GM19372 (cell line): ENCODE results near the gene ALDH1A2.
"Not testable (repeated sequence)": the region's sequence is repeated elsewhere in the genome, so short reads cannot be mapped to it uniquely, and the experiment has no call there.

Experiments used
- ATAC-seq: cut with Tn5 transposase; IDR thresholded peaks from one replicate; pipeline ENCODE4 v1.9.1; 2021; ENCODE audit warnings: mild to moderate bottlenecking, low read depth, moderate library complexity; ENCODE audit not compliant: unreplicated experiment

ALDH1A2 gene

DNA sequence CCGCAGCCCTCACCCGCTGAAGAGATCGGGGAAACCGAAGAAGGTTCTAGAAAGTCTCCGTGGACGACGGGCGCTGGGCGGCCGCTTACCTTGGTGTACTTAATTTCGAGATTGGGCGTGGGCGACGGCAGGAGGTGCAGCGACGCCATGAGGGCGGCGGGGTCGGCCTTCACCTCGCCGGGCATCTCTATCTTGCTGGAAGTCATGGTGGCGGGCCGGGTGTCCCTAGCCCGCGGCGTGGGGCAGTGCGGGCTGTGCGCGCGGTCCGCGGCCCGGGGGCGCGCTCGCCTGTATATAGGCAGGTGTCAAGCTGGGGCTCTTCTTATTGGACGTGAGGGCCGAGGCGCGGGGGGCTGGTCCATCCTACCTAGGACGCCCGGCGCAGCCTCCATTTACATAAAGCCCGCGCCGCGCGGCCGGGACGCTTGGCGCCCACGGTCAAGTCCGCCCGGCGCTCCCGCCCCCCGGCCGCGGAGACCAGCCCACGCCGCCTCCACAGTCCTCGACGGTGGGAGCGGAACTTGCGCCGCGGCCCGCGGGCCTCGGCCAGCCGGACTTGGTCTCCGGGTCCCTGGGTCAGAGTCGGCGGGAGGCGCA lies at the start of gene ALDH1A2:
TSS of gene ALDH1A2 (minus strand) at position 267 of the 597 bp plus-strand sequence. CDS start at position 206, 61 bp downstream.
- ATAC-seq, result no peak

DNA sequence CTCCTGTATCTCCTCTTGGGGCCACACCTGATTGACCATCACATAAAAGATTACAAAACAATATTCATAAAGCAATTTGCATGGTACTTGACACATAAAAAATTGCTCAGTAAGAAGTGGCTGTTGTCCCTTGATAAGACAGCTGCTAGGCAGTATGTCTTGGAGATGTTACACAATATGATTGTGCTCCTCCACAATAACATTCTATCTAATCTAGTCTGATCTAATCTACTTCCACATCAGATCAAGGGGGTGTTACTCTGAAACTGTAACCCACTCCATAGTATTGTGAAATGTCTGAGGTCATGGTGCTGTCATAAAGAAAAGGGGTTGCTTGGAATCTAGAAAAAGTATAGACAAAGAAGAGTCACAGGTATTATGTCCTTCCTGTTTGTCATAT lies 49.3 kb upstream of the ALDH1A2 start:
- no peak for ATAC-seq

DNA sequence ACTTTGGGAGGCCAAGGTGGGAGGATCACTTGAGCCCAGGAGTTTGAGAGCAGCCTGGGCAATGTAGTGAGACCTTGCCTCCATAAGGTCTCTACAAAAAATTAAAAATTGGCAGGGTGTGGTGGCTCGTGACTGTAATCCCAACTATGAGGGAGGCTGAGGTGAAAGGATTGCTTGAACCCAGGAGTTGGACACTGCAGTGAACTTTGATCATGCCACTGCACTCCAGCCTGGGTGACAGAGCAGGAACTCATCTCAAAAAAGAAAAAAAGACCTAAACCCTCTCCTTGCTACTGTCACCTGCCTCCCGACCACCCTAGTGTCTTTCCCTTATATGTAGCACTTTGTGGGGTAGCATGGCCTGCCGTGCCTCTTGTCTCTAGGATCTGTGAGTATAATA lies 48.9 kb upstream of the ALDH1A2 start:
- ATAC-seq, result no peak

DNA sequence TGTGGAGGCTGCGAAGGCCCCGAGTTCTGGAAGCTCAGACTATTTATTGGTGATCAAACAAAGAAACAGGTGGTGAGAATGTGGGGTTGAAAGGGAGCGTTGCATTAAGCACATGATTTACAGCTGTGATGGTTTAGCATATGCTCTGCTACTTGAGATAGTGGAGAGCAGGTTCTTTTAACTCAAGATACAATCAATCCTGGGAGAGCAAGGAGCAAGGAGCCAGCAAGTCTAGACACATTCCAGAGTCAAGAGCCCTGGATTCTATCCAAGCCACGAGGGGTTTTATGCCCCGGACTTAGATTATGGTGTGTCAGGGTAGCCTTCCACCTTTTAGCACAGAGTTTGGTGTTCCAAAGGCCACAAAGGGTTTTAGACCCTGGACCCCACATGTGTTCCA lies 47.8 kb upstream of the ALDH1A2 start:
- ATAC-seq, result not testable (repeated sequence)

DNA sequence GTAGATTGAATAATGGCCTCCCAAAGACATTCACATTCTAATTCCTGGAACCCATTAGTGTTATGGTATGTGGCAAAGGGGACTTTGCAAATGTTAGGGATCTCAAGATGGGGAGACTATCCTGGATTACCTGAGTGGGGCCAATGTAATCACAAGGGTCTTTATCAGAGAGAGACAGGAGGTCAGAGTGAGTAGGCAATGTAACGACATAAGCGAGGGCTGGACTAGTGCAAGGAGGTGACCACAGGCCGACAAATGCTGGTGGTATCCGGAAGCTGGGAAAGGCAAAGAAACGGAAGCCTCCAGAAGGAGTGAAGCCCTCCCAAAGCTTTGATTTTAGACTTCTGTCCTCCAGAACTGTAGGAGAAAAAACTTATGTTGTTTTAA lies 46.2 kb upstream of the ALDH1A2 start:
- no peak for ATAC-seq

DNA sequence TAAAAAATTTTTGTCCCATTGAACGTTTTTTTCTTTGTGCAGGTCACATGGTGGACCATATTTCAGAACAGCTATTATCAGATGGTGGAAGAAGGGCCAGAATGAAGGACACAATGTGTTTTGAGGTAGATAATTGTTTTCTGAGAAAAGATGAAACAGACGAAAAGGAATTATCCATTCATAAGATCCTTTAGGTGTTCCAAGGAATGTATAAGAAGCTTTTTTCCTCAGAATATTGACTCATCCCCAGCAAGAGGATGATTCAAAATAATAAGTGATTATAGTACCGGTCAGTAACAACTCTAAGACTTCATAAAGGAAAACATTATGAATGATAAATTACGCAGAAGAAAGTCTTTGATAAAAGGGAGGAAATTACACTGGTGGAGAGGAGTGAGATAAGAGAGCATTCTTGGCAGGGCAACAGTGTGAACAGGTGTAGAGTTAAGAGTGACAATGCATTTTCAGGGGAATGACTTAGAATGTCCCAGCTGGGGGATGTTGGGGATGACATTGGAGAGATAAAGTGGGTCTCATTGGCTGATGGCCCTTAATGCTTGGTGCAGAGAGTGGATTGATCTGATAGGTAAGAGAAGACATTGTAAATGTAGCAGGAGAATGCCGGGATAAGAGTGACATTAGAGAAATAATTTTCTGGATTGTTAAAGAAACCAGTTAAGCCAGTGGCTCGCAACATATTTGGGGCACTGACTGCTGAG lies 45.6 kb upstream of the ALDH1A2 start:
- ATAC-seq, result no peak

DNA sequence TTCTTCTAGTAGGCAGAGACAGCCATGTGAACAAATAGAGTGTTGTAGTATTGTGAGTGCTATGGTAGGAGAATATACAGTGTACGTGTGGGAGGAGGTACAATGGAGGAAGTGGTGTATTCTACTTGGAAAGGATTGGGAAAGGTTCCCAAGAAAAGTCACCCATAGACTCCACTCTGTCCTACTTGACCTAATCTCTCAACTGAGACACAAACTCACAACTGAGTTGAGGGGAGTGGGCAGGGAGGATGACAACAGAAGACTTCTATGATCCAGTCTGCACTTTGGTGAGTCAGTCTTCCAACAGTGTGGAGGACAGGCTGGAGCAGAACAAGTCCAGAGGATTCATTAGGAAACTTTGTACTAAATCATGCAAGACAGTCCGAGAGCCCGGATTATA lies 43.9 kb upstream of the ALDH1A2 start:
- ATAC-seq, result no peak

DNA sequence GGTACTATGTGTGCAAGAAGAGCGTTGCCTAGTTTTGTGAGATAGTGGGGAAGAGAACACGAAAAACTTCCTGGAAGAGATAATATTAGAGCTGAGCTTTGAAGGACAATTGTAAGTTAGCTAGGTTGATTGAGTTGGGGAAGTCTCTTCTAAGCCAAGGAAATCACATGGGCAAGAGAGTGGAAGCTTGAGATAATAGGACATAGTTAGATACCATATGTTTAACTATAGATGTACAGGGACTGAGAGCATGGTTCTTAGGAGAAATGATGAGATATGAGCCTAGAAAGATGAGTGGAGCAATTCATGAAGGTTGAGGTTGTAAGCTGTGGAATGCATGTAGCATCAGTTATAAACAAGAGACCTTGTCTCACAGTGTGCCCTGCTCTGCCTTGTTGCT lies 42.6 kb upstream of the ALDH1A2 start:
- no peak for ATAC-seq

DNA sequence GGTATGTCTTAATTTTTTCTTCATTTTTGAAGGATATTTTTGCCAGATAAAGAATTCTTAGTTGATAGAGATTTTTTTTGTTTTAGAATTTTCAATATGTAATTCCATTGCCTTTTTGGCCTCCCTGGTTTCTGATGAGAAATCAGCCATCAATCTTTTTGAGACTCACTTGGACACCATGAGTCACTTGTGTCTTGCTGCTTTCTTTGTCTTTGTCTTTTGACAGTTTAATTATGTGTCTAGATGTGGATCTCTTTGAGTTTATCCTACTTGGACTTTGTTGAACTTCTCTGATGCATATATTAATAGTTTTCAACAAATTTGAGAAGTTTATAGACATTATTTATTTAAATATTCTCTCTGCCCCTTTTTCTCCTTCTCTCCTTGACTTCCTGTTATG lies 38.0 kb upstream of the ALDH1A2 start:
- ATAC-seq, result no peak

DNA sequence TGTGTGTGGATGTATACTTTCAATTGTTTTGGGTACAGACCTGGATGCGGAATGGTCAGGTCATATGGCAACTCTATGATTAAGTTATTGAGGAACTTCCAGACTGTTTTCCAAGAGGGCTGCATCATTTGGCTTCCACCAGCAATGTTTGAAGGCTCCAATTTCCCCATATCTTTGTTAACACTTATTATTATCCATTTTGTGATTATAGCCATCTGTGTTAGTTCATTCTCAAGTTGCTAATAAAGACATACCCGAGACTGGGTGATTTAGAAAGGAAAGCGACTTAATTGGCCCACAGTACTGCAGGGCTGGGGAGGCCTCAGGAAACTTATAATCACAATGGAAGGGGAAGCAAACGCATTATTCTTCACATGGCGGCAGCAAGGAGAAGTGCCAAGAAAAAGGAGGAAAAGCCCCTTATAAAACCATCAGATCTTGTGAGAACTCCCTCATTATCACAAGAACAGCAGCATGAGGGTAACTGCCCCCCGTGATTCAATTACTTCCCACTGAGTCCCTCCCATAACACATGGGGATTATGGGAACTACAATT lies 31.1 kb upstream of the ALDH1A2 start:
- ATAC-seq, result no peak

DNA sequence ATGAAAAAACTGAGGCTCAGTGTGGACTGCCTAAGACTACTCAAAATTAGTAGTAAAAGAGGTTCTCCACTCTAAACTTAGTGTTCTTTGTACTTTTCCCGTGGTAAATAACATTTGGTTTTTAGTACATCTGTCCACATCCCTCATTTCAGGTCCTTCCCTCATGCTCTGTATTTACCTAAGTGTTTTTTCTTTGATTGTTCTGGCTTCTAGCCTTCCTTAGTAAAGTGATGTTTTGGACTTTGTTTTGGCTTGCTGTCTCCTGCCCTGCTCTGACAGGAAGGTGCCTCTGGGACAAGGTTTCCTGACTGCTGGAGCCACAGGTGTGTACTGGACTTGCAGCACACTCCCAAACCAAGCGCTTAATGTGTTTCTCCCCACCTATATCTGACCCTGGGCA lies 29.9 kb upstream of the ALDH1A2 start:
- ATAC-seq, result no peak

DNA sequence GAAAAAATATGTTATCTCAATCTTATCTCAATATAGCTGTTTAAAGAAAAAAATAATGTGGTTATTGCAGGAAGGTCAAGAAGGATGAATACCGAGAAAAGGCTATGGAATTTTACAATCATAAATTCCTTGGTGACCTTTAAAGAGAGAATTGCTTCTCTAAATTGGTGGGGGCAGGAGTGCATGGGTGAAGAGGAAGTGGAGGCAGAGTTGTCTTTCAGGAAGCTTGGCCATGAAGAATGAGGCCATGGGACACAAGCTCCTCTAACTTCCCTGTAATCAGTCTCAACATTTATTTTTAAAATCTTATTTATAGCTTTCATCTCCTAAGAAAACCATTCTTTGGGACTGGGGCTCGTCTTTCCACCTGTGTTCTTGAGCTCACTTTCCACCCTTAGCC lies 22.4 kb upstream of the ALDH1A2 start:
- ATAC-seq, result no peak

DNA sequence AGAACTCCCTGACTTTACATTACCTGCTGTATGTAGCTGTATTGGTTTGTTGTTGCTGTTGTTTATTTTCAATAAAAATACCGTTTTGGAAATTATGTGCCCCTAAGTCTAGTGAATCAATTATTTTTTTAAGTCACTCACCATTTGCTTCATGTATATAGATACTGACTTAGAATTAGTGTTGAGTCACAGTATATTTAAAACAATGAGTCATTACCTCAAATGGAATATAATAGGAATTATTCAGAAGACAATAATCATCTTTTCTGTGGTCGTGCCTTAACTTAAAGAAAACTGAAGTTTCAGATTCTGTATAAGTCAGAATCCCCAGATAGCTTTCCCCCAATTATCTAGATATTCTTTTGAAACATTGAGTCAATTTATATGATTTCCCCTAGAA lies 21.0 kb upstream of the ALDH1A2 start:
- no peak for ATAC-seq

DNA sequence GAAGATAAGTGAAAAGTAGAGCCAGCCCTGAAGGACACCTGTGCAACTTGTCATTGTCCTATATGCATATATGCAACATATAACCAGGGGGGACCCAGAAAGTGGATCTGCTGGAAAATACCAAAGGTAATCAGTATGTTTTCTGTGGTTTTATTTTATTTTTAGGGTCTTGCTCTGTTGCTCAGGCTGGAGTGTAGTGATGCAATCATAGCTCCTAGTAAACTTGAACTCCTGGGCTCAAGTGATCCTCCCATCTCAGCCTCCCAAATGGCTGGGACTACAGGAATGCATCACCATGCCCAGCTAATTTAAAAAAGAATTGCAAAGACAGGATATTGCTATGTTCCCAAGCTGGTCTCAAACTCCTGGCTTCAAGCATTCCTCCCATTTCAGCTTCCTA lies 18.0 kb upstream of the ALDH1A2 start:
- no peak for ATAC-seq

DNA sequence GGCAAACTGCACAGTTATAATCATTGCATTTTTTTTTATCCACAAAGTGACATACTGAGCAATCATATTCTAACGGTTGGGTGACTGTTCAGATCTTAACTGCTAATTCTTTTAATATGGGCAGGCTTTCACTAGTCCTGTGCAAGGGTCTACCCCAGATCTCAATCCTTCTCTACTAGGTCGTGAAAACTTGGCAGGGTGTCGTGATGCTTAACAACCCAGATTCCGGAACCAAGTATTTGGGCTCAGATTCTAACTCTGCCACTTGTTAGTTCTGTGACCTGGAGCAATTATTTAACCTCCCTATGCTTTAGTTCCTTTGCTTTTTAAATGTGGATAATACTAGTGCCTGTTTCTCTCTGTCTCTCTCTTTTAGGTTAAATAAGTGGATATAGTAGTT lies 16.4 kb upstream of the ALDH1A2 start:
- ATAC-seq, result no peak

DNA sequence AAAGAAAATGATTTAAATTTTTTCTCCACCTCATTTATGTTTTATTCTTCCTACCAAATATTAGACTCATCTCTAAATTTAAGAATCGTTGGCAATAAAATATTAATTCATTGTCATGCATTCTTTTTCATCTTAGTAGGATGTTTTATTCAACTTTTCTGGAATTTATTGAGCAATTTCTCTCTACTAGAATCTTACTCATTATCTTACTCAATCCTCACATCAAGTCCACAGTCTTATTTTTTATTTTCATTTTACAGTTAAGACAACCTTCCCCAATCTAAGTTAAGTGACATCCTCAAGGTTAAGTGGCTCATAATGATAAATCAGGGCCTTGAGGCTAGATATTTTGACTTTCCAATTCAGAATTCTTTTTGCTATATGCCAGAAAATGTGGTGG lies 15.9 kb upstream of the ALDH1A2 start:
- ATAC-seq, result no peak

DNA sequence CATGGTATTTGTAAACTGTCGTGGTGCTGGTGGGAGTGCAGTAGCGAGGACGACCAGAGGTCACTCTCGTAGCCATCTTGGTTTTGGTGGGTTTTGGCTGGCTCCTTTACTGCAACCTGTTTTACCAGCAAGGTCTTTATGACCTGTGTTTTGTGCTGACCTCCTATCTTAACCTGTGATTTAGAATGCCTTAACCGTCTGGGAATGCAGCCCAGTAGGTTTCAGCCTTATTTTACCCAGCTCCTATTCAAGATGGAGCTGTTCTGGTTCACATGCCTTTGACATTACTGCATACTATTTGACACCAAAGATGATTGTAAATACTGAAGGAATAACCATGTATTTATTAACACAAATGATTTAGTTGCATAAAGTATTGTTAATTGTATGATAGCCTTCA lies 15.4 kb upstream of the ALDH1A2 start:
- not testable (repeated sequence) for ATAC-seq

DNA sequence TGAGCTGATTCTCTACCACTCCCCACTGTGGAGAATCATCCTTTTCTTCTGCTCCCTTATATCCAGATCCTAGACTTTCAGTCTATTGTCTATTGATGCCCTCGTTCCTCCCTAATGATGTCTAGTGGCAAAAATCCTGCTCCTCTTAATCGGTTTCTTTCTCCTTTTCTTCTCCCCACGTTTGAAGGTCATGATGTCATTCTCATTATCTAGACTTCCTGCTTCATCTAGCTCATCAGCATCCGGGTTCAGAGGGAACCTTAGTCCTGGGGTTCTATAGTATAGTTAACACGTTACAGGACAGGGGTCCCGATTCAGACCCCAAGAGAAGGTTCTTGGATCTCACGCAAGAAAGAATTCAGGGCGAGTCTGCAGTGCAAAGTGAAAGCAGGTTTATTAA lies 14.9 kb upstream of the ALDH1A2 start:
- ATAC-seq, result no peak

DNA sequence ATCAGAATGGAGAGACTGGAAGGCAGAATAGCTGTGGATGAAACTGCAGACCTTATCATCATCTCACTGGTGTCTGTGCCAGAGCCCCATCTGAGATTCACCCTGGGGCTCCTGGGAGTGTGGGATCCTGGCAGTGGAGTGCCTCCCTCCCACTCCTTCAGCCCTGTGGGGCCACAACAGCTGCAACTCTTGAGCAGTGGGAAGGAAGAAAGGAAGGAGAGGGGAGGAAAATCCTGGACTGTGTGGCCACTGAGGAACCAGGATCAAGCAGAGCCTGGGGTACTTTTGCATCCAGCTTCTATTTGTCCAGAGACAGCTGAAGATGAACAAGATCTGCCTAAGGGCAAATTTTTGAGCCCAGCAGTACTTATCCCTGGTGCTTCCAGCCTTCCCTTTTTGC lies 13.1 kb upstream of the ALDH1A2 start:
- ATAC-seq, result no peak

DNA sequence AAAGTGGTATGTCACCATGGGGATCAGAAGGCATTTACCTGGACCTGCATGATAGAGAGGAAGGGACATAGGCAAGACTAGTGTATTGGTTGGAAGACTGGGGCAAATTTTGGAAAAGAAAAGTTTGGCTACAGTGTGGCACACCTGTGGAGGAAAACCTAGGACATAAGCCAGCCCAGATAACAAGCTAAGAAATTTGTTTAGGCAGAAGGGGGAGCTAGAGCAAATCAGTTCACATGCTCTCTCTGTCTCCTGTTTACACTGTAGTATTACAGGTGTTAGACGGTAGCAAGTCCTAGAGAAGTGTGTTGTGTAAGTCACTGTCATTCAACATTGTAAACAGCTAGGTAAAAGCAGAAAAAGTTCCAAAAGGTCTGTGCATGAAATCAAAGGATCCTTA lies 11.9 kb upstream of the ALDH1A2 start:
- no peak for ATAC-seq

DNA sequence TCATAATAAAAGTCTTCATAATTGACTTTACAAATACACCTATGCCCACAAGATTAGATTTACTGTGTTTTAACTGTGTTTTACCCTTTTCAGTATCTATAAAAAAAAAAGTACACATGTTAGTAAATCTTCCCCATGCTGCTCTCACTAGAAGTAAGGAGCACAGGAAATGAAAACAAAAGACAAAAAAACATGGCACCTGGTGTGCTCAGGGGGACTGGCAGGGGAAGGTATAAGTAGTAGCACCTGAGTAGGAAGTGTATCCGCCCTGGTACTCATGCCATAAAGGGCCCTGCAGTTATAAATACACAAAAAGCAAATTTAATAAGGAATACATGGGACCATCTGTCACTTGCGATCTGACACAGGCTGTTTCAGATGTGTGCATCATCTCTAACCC lies 8.9 kb upstream of the ALDH1A2 start:
- ATAC-seq, result no peak

DNA sequence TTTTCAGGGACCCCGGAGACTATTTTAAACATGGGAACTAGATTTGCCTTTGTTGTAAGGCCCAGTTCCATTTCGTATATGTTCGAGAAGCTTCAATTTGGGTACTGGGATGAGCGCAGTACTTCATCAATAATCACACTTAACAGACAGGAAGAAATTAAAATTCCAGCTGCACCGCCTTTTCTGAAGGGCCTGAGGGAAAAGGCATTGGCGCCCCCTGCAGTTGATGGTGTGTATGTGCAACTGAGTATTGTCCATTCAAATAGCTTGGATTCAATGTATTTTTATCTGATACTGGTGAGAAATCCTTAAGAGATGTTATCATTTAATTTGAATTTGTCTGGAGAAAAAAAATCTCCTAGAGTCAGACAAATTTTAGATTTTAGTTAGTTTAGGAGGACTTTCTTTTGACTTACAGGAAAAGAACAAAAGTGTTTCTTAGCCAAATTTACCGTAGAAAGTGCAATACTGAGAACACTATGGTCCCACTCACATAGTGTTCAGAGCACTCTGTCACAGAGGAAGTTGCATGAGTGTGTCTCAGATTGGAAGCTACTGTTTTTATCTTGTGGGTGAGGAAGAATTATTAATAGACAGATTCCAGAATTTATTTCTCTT lies 5.4 kb upstream of the ALDH1A2 start:
- no peak for ATAC-seq
